ENCODE results near the gene TMEM232. TPM values are rescaled to one million over a fixed set of nuclear protein-coding genes. Genes with fewer than 3 reads are reported as not detected.

TMEM232 gene
- total and polyA plus RNA-seq, 9 of the 15 experiments (the other 6 are each of a cell fraction or from before 2014, with no cell fraction given), result 0.09 to 2.2 (median 0.41) TPM

DNA sequence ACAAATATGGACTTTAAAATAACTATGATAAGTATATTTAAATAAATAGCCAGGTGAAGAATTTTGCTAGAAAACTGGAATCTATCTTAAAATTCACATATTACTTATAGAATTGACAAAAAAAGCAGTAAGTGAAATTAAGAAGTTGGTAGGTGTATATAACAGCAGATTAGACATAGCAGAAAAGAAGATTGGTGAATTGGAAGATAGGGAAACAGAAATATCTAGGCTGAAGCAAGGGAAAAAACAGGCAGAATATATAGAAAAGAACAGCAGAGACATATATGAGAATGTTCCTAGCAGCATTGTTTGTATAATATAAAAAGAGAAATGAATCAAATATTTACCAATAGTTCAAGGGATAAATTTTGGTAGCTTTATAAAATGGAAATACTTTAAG is 294.9 kb downstream of the TMEM232 start:
- no TSS peak for BruUV-seq (replicated peaks)
- Histone ChIP-seq H3K9ac (ENCODE audit: insufficient read depth in 1 of 2, low read depth in 2 of 2, low read length in 2 of 2) (no peak overlapping the region), H3K4me1 (replicated peaks in 1 of 2; ENCODE audit: control insufficient read depth in 2 of 2, insufficient read depth in 2 of 2, low read length in 2 of 2) (no peaks in the 10 kb centered on the region), H3K9me1 (ENCODE audit: control insufficient read depth, insufficient read depth, low read length) (no peaks in the 10 kb centered on the region), H3K79me2 (ENCODE audit: control insufficient read depth, insufficient read depth, low read length) (no peaks in the 10 kb centered on the region), H2AFZ (ENCODE audit: low read depth, low read length) (no peak overlapping the region), H3K9me3 (replicated peaks; ENCODE audit: control insufficient read depth, insufficient read depth, low read depth, low read length) (no peaks in the 10 kb centered on the region), H3K27me3 (ENCODE audit: control insufficient read depth in 2 of 2, insufficient read depth in 2 of 2, low read length in 2 of 2) (no peaks in the 10 kb centered on the region), H3K4me2 (ENCODE audit: insufficient read depth, low read length) (no peak overlapping the region), H4K20me1 (replicated peaks; ENCODE audit: control insufficient read depth, insufficient read depth, low read length) (no peaks in the 10 kb centered on the region), H3K27ac (ENCODE audit: extremely low read depth, low read depth, low read length) (no peak overlapping the region), H3K36me3 (ENCODE audit: control insufficient read depth, insufficient read depth, low read length) (no peaks in the 10 kb centered on the region), H3K4me3 (no peak overlapping the region)
- no peak for FAIRE-seq
- ChIA-PET POLR2A (no interaction called here), CTCF (ENCODE audit: low intra/inter-chr PET ratio) (no interaction called here)
- intact Hi-C loops (cut with micrococcal nuclease) (no loop called here), in situ Hi-C loops (cut with MboI) (no loop called here)
- ATAC-seq, result no peak
- DNase-seq (ENCODE audit: extremely low read depth in 1 of 4, low spot score in 3 of 4), result no peak
- TF ChIP-seq PHB2 (IDR thresholded peaks at IDR 0.05; ENCODE audit: low read depth) (no peak), SREBF1 (IDR thresholded peaks at IDR 0.05; ENCODE audit: borderline replicate concordance, low read depth, low read length) (no peak), ARNT (IDR thresholded peaks at IDR 0.05) (no peak), ZNF695 (CRISPR knock-in tag; IDR thresholded peaks at IDR 0.05) (no peak), ZNF778 (CRISPR knock-in tag; IDR thresholded peaks at IDR 0.05) (no peak), HSF4 (CRISPR knock-in tag; IDR thresholded peaks at IDR 0.05; ENCODE audit: borderline replicate concordance) (no peak), ZNF124 (CRISPR knock-in tag; IDR thresholded peaks at IDR 0.05) (no peak), EHMT2 (IDR thresholded peaks at IDR 0.05) (no peak), ZBTB11 (CRISPR knock-in tag; IDR thresholded peaks at IDR 0.05) (no peak), PCBP2 (IDR thresholded peaks at IDR 0.05; ENCODE audit: low read depth, low read length, poor library complexity, severe bottlenecking) (no peak), ZNF3 (CRISPR knock-in tag; IDR thresholded peaks at IDR 0.05) (no peak), CLOCK (CRISPR knock-in tag; IDR thresholded peaks at IDR 0.05; ENCODE audit: borderline replicate concordance) (no peak)
- TF ChIP-seq, protein P1, sequence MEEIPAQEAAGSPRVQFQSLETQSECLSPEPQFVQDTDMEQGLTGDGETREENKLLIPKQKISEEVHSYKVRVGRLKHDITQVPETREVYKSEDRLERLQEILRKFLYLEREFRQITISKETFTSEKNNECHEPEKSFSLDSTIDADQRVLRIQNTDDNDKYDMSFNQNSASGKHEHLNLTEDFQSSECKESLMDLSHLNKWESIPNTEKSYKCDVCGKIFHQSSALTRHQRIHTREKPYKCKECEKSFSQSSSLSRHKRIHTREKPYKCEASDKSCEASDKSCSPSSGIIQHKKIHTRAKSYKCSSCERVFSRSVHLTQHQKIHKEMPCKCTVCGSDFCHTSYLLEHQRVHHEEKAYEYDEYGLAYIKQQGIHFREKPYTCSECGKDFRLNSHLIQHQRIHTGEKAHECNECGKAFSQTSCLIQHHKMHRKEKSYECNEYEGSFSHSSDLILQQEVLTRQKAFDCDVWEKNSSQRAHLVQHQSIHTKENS (CRISPR knock-in tag; IDR thresholded peaks at IDR 0.05), result no peak
